ENCODE results near the gene ZNF19. TPM values are rescaled to one million over a fixed set of nuclear protein-coding genes. Genes with fewer than 3 reads are reported as not detected.
A peak's percentile ranks its signal among the peaks of the same experiment; 100 is the strongest.
"Not testable (repeated sequence)": the region's sequence is repeated elsewhere in the genome, so short reads cannot be mapped to it uniquely, and the experiment has no call there.

Gene ZNF19
- 2.3 TPM for total RNA-seq

GRCh38 chr16:71489122-71489521 lies at the start of gene ZNF19:
Gene ZNF19, minus strand, starts transcription at chr16:71489324. Its CDS starts 7,210 bp downstream, at chr16:71482114.
- no peak for DNase-seq

GRCh38 chr16:71537643-71538042 lies 48.5 kb upstream of the ZNF19 start:
- DNase-seq: no peak

GRCh38 chr16:71536752-71537499 lies 47.8 kb upstream of the ZNF19 start:
- DNase-seq: no peak

GRCh38 chr16:71532366-71532765 lies 43.2 kb upstream of the ZNF19 start:
- DNase-seq: no peak

- DNase-seq: no peak
Observed at GRCh38 chr16:71528863-71529262, 39.7 kb upstream of the ZNF19 start.

- no peak for DNase-seq
Observed at GRCh38 chr16:71528257-71528656, 39.1 kb upstream of the ZNF19 start.

GRCh38 chr16:71526111-71526631 lies 37.0 kb upstream of the ZNF19 start, which contains the start of gene CHST4:
Gene CHST4, plus strand, starts transcription at chr16:71526426. Its CDS starts 10,252 bp downstream, at chr16:71536678.
- no peak for DNase-seq

- no peak for DNase-seq
Observed at GRCh38 chr16:71524566-71525553, 35.7 kb upstream of the ZNF19 start.

- no peak for DNase-seq
Observed at GRCh38 chr16:71520550-71520949, 31.4 kb upstream of the ZNF19 start.

- no peak for DNase-seq
Observed at GRCh38 chr16:71515026-71515425, 25.9 kb upstream of the ZNF19 start.

- DNase-seq: no peak
Observed at GRCh38 chr16:71514476-71514875, 25.4 kb upstream of the ZNF19 start.

GRCh38 chr16:71513302-71513701 lies 24.2 kb upstream of the ZNF19 start:
- no peak for DNase-seq

- DNase-seq: no peak
Observed at GRCh38 chr16:71507061-71507460, 17.9 kb upstream of the ZNF19 start.

- no peak for DNase-seq
Observed at GRCh38 chr16:71504901-71505300, 15.8 kb upstream of the ZNF19 start.

- not testable (repeated sequence) for DNase-seq
Observed at GRCh38 chr16:71504051-71504450, 14.9 kb upstream of the ZNF19 start.

GRCh38 chr16:71501547-71501946 lies 12.4 kb upstream of the ZNF19 start:
- DNase-seq: no peak

- DNase-seq: no peak
Observed at GRCh38 chr16:71500964-71501363, 11.8 kb upstream of the ZNF19 start.

- peak; percentile 42 for DNase-seq
Observed at GRCh38 chr16:71499775-71500364, 10.7 kb upstream of the ZNF19 start.

GRCh38 chr16:71498031-71498430 lies 8.9 kb upstream of the ZNF19 start:
- DNase-seq: no peak

- no peak for DNase-seq
Observed at GRCh38 chr16:71493213-71493612, 4.1 kb upstream of the ZNF19 start.

GRCh38 chr16:71492786-71493185 lies 3.7 kb upstream of the ZNF19 start:
- no peak for DNase-seq

- DNase-seq: no peak
Observed at GRCh38 chr16:71491054-71491453, 1.9 kb upstream of the ZNF19 start.

Data from skin of body (tissue), 2 donors.